DMS53 treated with DMSO at 0.1 percent for 48 hours (cell line): ENCODE results near the gene C4BPB.

Source experiments
- DNase-seq: peaks from one replicate; lab custom pipeline; 2025; ENCODE audit not compliant: unreplicated experiment; lab: John Stamatoyannopoulos, UW

C4BPB gene

GRCh38 chr1:207059881-207060280 is 28.8 kb upstream of the C4BPB start:
- no peak for DNase-seq

DNA sequence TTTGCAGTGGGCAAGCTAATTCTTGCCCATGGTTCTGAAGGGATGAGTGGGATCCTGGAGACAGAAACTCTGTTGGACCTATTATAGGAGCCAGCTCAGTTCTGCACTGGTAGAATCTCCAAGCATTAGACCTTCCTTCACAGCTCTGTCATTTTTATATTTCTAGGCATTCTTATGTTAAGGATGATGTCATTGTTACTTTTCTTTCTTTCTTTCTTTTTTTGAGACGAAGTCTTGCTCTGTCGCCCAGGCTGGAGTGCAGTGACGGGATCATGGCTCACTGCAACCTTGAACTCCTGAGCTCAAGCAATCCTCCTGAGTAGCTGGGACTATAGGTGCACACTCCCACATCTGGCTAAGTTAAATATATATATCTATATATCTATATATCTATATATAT is 28.1 kb upstream of the C4BPB start:
- no peak for DNase-seq

- DNase-seq: no peak
These were observed 26.6 kb upstream of the C4BPB start for GRCh38 chr1:207062058-207062457.

- DNase-seq: no peak
These were observed 25.6 kb upstream of the C4BPB start for GRCh38 chr1:207063014-207063413.

- no peak for DNase-seq
These were observed 24.1 kb upstream of the C4BPB start for GRCh38 chr1:207064561-207064960.

DNA sequence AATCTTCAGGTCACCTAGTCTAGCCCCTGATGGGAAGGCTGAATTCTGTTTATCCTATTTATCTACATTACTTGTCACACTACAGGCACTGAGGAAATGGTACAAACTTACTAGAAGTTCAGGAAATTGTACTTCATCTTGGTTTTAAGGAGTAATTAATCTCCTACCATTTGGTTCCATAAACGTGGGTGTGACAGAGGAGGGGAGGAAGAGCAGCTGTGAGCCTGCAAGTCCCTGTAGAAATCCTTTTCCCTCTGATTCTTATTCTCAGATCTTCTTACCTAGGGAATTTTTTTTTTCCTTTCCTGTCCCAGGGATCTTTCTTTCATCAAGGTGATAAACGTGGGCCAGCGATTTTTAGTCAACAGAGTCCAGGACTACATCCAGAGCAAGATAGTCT is 21.5 kb upstream of the C4BPB start:
- DNase-seq: no peak

- no peak for DNase-seq
These were observed 21.0 kb upstream of the C4BPB start for GRCh38 chr1:207067665-207068064.

DNA sequence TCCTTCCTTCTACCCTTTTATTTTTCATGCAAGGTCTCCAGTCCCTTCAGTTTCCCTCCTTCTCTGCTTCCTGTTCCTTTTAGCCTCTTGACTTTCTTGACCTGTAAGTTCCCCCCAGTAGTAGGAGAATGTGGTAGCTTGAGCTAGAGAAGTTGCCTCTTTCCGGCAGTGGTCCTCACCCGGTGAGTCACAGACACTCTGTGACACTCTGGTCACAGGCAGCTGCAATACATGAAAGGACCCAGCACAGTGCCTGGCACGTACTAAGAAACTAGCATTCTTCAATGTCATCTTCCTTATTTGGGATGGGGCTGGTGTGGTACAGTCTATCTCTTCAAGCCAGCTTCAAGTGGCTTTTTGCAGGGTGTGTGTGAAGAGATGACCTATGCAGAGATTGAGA is 19.6 kb upstream of the C4BPB start:
- DNase-seq: no peak

- DNase-seq: no peak
These were observed 18.7 kb upstream of the C4BPB start for GRCh38 chr1:207069858-207070506.

GRCh38 chr1:207070811-207071210 is 17.8 kb upstream of the C4BPB start:
- no peak for DNase-seq

DNA sequence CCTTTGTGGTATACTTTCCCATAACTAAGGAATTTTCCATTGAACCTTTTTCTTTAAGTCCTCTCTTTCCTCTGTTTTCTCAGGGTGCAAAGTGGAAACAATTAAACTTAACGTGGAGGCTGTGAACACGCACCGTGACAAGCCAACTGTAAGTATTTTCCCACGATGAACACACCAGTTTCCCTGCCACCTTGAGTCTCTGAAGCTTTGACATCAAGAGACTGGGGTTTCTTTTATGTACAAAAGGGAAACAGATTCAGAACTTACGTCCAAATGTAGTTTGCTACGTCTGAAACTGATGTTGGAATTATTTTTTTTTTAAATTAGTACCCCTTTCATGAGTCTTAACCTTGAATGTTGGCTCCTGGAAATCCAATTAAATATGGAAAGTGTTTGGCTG is 17.2 kb upstream of the C4BPB start:
- DNase-seq: no peak

- no peak for DNase-seq
These were observed 16.4 kb upstream of the C4BPB start for GRCh38 chr1:207072233-207072632.

GRCh38 chr1:207073906-207074820 is 14.5 kb upstream of the C4BPB start:
- DNase-seq: no peak

DNA sequence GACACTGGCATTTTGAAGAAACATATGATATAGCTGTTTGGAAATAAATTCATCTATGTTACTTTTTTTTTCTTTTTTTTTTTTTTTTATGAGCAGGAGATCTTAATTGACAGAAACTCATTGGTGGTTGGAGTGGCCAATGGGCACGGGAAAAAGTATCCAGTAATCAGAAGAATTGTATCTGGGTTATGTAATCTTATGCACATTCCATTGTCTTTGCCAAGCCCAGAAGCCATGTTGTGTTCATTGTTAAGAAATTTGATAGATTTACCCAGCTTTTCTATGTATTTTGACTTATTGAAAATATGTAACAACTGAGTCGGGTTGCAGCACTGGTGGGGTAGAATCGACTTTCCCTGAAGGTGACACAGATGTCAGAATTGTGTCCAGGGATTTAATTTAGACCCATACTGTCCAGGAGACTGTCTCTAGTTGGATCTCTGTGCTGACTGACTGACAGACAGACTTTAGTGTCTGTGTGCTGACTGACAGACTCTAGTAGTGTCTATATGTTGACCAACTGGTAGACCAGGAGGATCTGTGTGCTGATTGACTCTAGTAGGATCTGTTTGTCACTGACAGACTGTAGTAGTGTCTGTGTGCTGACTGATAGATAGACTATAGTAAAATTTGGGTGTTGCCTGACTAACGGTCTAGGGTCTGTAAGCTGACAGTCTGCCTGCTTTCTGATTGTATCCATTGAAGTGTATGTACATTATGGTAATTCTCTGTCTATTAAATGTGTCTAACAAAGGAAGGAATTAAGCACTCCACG is 12.3 kb upstream of the C4BPB start:
- DNase-seq: no peak

- no peak for DNase-seq
These were observed 11.6 kb upstream of the C4BPB start for GRCh38 chr1:207077012-207077411.

DNA sequence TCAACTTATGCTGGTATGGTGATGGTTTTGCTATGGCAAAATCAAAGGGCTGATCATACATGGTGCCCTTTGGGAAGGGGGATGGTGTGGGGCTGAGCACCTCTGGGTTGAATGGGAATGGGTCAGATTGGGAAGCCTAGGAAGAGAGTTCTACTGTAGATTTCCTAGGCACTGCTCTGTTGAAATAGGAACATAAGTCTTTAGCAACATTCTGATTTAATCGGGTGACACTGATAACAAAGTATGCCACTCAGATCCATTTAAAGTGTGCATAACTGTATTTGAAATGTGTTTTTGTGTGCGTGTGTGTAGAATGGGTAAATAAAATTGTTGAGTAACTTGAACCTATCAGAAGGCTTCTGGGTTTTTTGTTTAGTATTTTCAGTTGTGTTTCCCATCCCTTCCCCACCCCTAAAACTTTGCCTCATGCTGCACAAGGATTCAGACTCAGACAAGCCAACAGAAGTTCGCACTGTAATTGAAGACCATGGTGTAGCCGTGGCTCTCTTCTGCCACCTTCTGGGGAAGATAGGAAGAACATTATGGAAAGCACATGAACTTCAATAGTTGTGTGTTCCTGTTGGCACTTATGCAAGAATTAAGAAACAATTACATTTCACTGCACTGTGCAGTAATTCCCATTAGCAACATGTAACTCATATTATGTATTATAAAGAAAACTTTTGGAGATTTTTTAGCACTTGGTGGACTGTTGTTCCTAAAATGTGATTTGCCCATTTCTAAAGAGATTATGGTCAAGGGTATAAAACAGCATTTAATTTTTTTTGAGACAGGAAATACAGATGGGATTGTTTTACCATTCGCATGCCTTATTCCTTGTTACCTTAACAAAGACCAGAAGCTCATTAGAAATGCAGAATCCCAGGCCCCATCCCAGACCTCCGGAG is 10.9 kb upstream of the C4BPB start:
- peak; percentile 82 for DNase-seq

GRCh38 chr1:207078578-207079132 is 10.0 kb upstream of the C4BPB start:
- DNase-seq: no peak

GRCh38 chr1:207079706-207080241 is 8.9 kb upstream of the C4BPB start:
- no peak for DNase-seq

- DNase-seq: no peak
These were observed 7.6 kb upstream of the C4BPB start for GRCh38 chr1:207081088-207081487.

DNA sequence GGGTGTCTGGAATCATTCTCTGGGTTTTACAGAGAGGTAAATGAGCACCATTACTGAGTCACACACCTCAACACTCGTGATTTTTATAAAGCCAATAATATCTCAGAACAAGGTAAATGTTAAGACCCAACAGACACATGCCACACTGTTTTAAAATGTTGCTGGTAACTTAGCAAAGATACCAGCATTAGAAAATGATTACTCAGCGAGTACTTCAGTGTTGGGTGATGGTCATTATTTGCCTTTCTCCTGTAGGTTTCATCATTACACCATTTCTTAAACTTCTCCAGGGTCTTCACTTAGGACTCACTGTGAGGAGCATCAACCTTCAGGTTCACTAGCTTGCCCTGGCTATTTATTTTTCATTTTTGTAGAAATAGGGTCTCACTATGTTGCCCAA is 6.9 kb upstream of the C4BPB start:
- DNase-seq: no peak
